DMS 273 (cell line): ENCODE measurements around the gene DSTN.

ENCODE experiments used
- DNase-seq: peaks from one replicate; lab custom pipeline; 2025; ENCODE audit not compliant: unreplicated experiment; lab: John Stamatoyannopoulos, UW

Gene DSTN

GRCh38 chr20:17636523-17637412, 66.9 kb downstream of the DSTN start:
- DNase-seq = peak; percentile 62

GRCh38 chr20:17637413-17637780, 67.5 kb downstream of the DSTN start:
- DNase-seq = no peak

- no peak for DNase-seq
Observed at GRCh38 chr20:17637985-17638640, 68.2 kb downstream of the DSTN start.

- DNase-seq = no peak
Observed at GRCh38 chr20:17638835-17639407, 69.0 kb downstream of the DSTN start.

- no peak for DNase-seq
Observed at GRCh38 chr20:17640146-17640874, 70.4 kb downstream of the DSTN start.

- no peak for DNase-seq
Observed at GRCh38 chr20:17640875-17641378, 71.1 kb downstream of the DSTN start.

- DNase-seq = no peak
Observed at GRCh38 chr20:17641520-17641964, 71.7 kb downstream of the DSTN start.

- DNase-seq = no peak
Observed at GRCh38 chr20:17641993-17642392, 72.1 kb downstream of the DSTN start.

GRCh38 chr20:17642404-17643269, 72.8 kb downstream of the DSTN start:
- DNase-seq = no peak

GRCh38 chr20:17643531-17644188, 73.8 kb downstream of the DSTN start:
- no peak for DNase-seq

- DNase-seq = no peak
Observed at GRCh38 chr20:17644451-17644850, 74.6 kb downstream of the DSTN start.

- DNase-seq = no peak
Observed at GRCh38 chr20:17645010-17645409, 75.1 kb downstream of the DSTN start.

- no peak for DNase-seq
Observed at GRCh38 chr20:17645546-17646208, 75.8 kb downstream of the DSTN start.

GRCh38 chr20:17646209-17646960, 76.5 kb downstream of the DSTN start:
- peak; percentile 54 for DNase-seq

- DNase-seq = peak; percentile 87
Observed at GRCh38 chr20:17646961-17647301, 77.1 kb downstream of the DSTN start.

- no peak for DNase-seq
Observed at GRCh38 chr20:17647391-17648314, 77.8 kb downstream of the DSTN start.

GRCh38 chr20:17648315-17648646, 78.4 kb downstream of the DSTN start:
- no peak for DNase-seq
